Panc1 (cell line): ENCODE results near the gene TBC1D12. TPM values are rescaled to one million over a fixed set of nuclear protein-coding genes. Genes with fewer than 3 reads are reported as not detected.
A peak's percentile ranks its signal among the peaks of the same experiment; 100 is the strongest.

Source experiments
- ATAC-seq: fragments of 200-7000 bp; cut with Tn5 transposase; 2 replicates; pipeline ENCODE4 v1.9.1; 2020; ENCODE audit warnings: mild to moderate bottlenecking, moderate library complexity
- BruUV-seq: library from RNA; stranded (reverse); fragments of 400-500 nt; replicated peaks from 2 replicates; lab custom pipeline; 2021; lab: Mats Ljungman, UMichigan
- CTCF ChIA-PET: fragments of 300-600 bp; sonication (Branson Sonifier 250); formaldehyde crosslinking; loops from one replicate; lab custom pipeline; 2022; ENCODE audit warnings: antibody characterized with exemption; lab: Charles Lee
- POLR2A ChIA-PET: fragments of 300-600 bp; sonication (Branson Sonifier 250); formaldehyde crosslinking; loops from one replicate; lab custom pipeline; 2022; ENCODE audit warnings: antibody characterized with exemption; lab: Charles Lee
- DNase-seq: peaks from one replicate; pipeline ENCODE4 v3.0.0-alpha.2; 2010; ENCODE audit warnings: low read depth, low spot score
- H3K27ac ChIP-seq: 2 replicates; pipeline ENCODE4 v1.5.1; 2011; ENCODE audit warnings: mild to moderate bottlenecking, low read length, inconsistent platforms
- H3K27me3 ChIP-seq: fragments of 200-500 bp; sonication (Bioruptor generic); 2 replicates; pipeline ENCODE4 v1.6.0; 2014; ENCODE audit warnings: low read length, inconsistent platforms; ENCODE audit not compliant: control insufficient read depth, insufficient read depth
- H3K36me3 ChIP-seq: fragments of 200-500 bp; sonication (Bioruptor generic); 2 replicates; pipeline ENCODE4 v1.5.1; 2014; ENCODE audit warnings: inconsistent platforms, mild to moderate bottlenecking, low read length, moderate library complexity; ENCODE audit not compliant: control insufficient read depth, insufficient read depth
- H3K4me1 ChIP-seq: 2 replicates; pipeline ENCODE4 v1.5.1; 2011; ENCODE audit warnings: inconsistent platforms, mild to moderate bottlenecking, low read length, moderate library complexity; ENCODE audit not compliant: control insufficient read depth, insufficient read depth
- H3K4me3 ChIP-seq, 2 experiments: 2 replicates each; pipeline ENCODE4 v1.5.1; 2011 to 2012; ENCODE audit warnings: low read depth in 2 of 2, low read length in 2 of 2, mild to moderate bottlenecking in 2 of 2, inconsistent platforms in 1 of 2, moderate library complexity in 1 of 2
- H3K9me3 ChIP-seq: fragments of 200-500 bp; sonication (Bioruptor generic); 2 replicates; pipeline ENCODE4 v1.5.1; 2014; ENCODE audit warnings: low read depth, mild to moderate bottlenecking, inconsistent platforms, low read length, moderate library complexity; ENCODE audit not compliant: control insufficient read depth, insufficient read depth
- CTCF ChIP-seq: fragments of 450-650 bp; IDR thresholded peaks from 2 replicates; pipeline ENCODE4 v1.5.1; 2017; ENCODE audit warnings: mild to moderate bottlenecking
- POLR2AphosphoS5 ChIP-seq: IDR thresholded peaks from 2 replicates; pipeline ENCODE4 v1.6.1; 2012; ENCODE audit warnings: mild to moderate bottlenecking, low read depth, low read length, moderate library complexity
- REST ChIP-seq, 2 experiments: IDR thresholded peaks; 2 replicates each; pipeline ENCODE4 v1.6.1; 2011 to 2012; ENCODE audit warnings: low read depth in 2 of 2, control low read depth in 1 of 2, low read length in 1 of 2, mild to moderate bottlenecking in 1 of 2, moderate library complexity in 1 of 2; ENCODE audit not compliant: insufficient read depth in 1 of 2
- SIN3A ChIP-seq: IDR thresholded peaks from 2 replicates; pipeline ENCODE4 v1.6.1; 2012; ENCODE audit warnings: low read depth, mild to moderate bottlenecking, low read length, moderate library complexity, borderline replicate concordance; ENCODE audit not compliant: insufficient read depth
- TCF7L2 ChIP-seq: IDR thresholded peaks from 2 replicates; pipeline ENCODE4 v1.6.1; 2011; ENCODE audit warnings: mild to moderate bottlenecking, low read depth, low read length, inconsistent platforms
- in situ Hi-C: cut with HindIII; loops from 2 replicates; pipeline ENCODE4 v1.10.0; 2016; ENCODE audit warnings: low sequenced_read_pairs, low pct_unique_long_range_greater_than_20kb
- intact Hi-C: fragments of 100-400 bp; cut with micrococcal nuclease; formaldehyde crosslinking; loops from one replicate; pipeline ENCODE4 v1.10.0; 2022; ENCODE audit not compliant: unreplicated experiment
- total RNA-seq: library from RNA; stranded (reverse); gene quantifications from one replicate; pipeline ENCODE4 v1.2.1, GENCODE V29; 2021; ENCODE audit not compliant: unreplicated experiment

Gene TBC1D12
- total RNA-seq, 1 experiment from 2014 or later: 23.7 TPM

DNA sequence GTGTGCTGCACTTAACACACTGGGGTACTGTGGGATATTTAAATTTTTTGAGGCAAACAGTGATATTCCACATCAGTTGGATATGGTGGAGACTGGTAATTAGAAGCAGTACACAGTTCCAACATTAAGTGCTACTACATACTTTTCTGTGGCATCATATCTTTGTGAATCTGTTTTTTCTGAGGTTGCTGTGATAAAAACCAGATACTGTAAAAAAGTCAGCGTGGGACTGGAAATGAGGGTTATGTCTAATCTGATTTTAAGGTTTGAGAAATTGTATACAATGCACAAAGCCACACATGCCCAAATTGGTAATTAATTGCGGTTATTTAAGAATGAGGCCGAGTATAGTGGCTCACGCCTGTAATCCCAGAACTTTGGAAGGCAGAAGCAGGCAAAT, 41.2 kb downstream of the TBC1D12 start:
- H3K36me3 ChIP-seq: no peaks in the 10 kb centered on the region; the same call in 1 of the 2 replicates
- 0 out of 2 replicates have a peak overlapping the region, but pooled peaks have one; percentile 13 for H3K27ac ChIP-seq
- H3K9me3 ChIP-seq: no peaks in the 10 kb centered on the region
- peaks cover 20% of the 10 kb centered on the region for H3K4me1 ChIP-seq
- ChIA-PET POLR2A (interaction anchor here (0.6 to 0.7 kb wide), 4 partner anchors 26 to 110 kb away, joined by 3 to 6 read pairs (median 4); no protein-coding TSS in a partner anchor), CTCF (interaction anchor here (0.5 to 1.6 kb wide), 17 partner anchors 9 to 592 kb away, joined by 3 to 13 read pairs (median 5); partner anchors contain the start of gene TBC1D12)
- BruUV-seq: no TSS peak
- H3K27me3 ChIP-seq: no peaks in the 10 kb centered on the region
- ATAC-seq (0 out of 2 replicates have a peak, but pooled peaks have one; percentile 28), DNase-seq (no peak)
- in situ Hi-C loops: no loop called here
- intact Hi-C loops: loop anchor here (5.0 kb wide), 3 partner anchors 36 to 101 kb away; partner anchors contain the start of gene NOC3L
- no peak overlapping the region for H3K4me3 ChIP-seq
- TF ChIP-seq REST (IDR thresholded peaks at IDR 0.05; ENCODE audit: insufficient read depth in 1 of 2, low read depth in 2 of 2, low read length in 1 of 2): no peak

DNA sequence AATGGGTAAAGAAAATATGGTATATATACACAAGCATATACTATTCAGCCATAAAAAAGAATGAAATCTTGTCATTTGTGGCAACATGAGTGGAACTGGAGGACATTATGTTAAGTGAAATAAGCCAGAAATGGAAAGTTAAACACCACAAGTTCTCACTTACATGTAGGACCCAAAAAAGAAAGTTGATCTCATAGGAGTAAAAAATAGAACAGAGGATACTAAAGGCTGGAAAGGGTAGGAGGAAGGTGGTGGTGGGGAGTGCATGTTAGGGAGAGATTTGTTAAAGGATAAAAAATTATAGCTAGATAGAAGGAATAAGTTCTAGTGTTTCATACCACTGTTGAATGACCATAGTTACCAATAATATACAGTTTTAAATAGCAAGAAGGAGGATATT, 48.4 kb downstream of the TBC1D12 start:
- TF ChIP-seq TCF7L2 (no peak), CTCF (no peak), SIN3A (no peak), REST (IDR thresholded peaks at IDR 0.05; ENCODE audit: insufficient read depth in 1 of 2, low read depth in 2 of 2, low read length in 1 of 2) (no peak), POLR2AphosphoS5 (no peak)
- ChIA-PET CTCF (no interaction called here), POLR2A (no interaction called here)
- H3K27me3 ChIP-seq: no peaks in the 10 kb centered on the region
- no peaks in the 10 kb centered on the region for H3K4me1 ChIP-seq
- BruUV-seq: no TSS peak
- no peaks in the 10 kb centered on the region; the same call in 1 of the 2 replicates for H3K36me3 ChIP-seq
- ATAC-seq (no peak), DNase-seq (no peak)
- in situ Hi-C loops (no loop called here), intact Hi-C loops (no loop called here)
- H3K4me3 ChIP-seq: no peak overlapping the region
- H3K27ac ChIP-seq: no peak overlapping the region
- H3K9me3 ChIP-seq: no peaks in the 10 kb centered on the region; the same call in 1 of the 2 replicates
